Activated T-cell treated with anti-CD3 and anti-CD28 coated beads for 48 hours (primary cell): ENCODE data around the gene ZNF546.

ENCODE experiments used
- DNase-seq: peaks from one replicate; pipeline ENCODE4 v3.0.0-alpha.2; 2020; ENCODE audit warnings: low read depth

Gene ZNF546

GRCh38 chr19:40055832-40056504, 59.1 kb downstream of the ZNF546 start, which contains the start of gene ZNF780B:
ZNF780B (minus strand) TSS chr19:40056231; CDS start chr19:40050332, 5,899 bp downstream.
- DNase-seq, result peak; percentile 49

GRCh38 chr19:40056505-40056904, 59.6 kb downstream of the ZNF546 start:
- no peak for DNase-seq

- no peak for DNase-seq
Measured at GRCh38 chr19:40057166-40057565, 60.3 kb downstream of the ZNF546 start.

- DNase-seq, result no peak
Measured at GRCh38 chr19:40059624-40060023, 62.8 kb downstream of the ZNF546 start.

GRCh38 chr19:40070058-40070457, 73.2 kb downstream of the ZNF546 start:
- DNase-seq, result no peak
